Measurements from ENCODE around the gene CNTNAP2. TPM values are rescaled to one million over a fixed set of nuclear protein-coding genes. Genes with fewer than 3 reads are reported as not detected.
"Not testable (repeated sequence)": the region's sequence is repeated elsewhere in the genome, so short reads cannot be mapped to it uniquely, and the experiment has no call there.

The CNTNAP2 gene
- total and polyA plus RNA-seq, 2 of the 8 experiments (the other 6 are each of a cell fraction or from before 2014, with no cell fraction given), result 27.9 to 71.0 TPM

- no peak for TF ChIP-seq CREB1 (IDR thresholded peaks at IDR 0.05)
- no peak for TF ChIP-seq SIX5 (IDR thresholded peaks at IDR 0.05; ENCODE audit: low read depth, low read length)
Measured at GRCh38 chr7:148447221-148447849, 2330.7 kb downstream of the CNTNAP2 start (continued).

GRCh38 chr7:148451526-148451925 lies 2334.9 kb downstream of the CNTNAP2 start:
- H3K56ac ChIP-seq (replicated peaks; ENCODE audit: insufficient read length, low read depth, low read length); H3K9me3 ChIP-seq (ENCODE audit: insufficient read depth in 2 of 2, low read depth in 1 of 2, low read length in 1 of 2); H3K36me3 ChIP-seq (ENCODE audit: control insufficient read depth in 2 of 4, insufficient read depth in 4 of 4, low read length in 3 of 4); H2BK15ac ChIP-seq (ENCODE audit: low read length); H3K4me3 ChIP-seq (ENCODE audit: extremely low read depth in 1 of 4, insufficient read depth in 2 of 4, low read depth in 3 of 4, low read length in 4 of 4); FAIRE-seq; H3K4me1 ChIP-seq (replicated peaks in 1 of 4; ENCODE audit: control insufficient read depth in 3 of 4, insufficient read depth in 4 of 4, low read length in 3 of 4); H2BK5ac ChIP-seq (ENCODE audit: low read depth, low read length); H2BK120ac ChIP-seq (replicated peaks; ENCODE audit: low read depth, low read length); H2BK20ac ChIP-seq (ENCODE audit: low read length); H3K9ac ChIP-seq (replicated peaks in 1 of 4; ENCODE audit: extremely low read depth in 1 of 4, low read depth in 3 of 4, low read length in 3 of 4); H3K23ac ChIP-seq (ENCODE audit: insufficient read length); H3K14ac ChIP-seq (ENCODE audit: insufficient read length); H4K20me1 ChIP-seq (replicated peaks in 1 of 2; ENCODE audit: control insufficient read depth in 1 of 2, insufficient read depth in 2 of 2, low read length in 2 of 2); H3K79me2 ChIP-seq (ENCODE audit: control insufficient read depth in 1 of 2, insufficient read depth in 2 of 2, low read length in 2 of 2); H2AK5ac ChIP-seq (ENCODE audit: low read depth, low read length); H3K27me3 ChIP-seq (replicated peaks in 1 of 4; ENCODE audit: control insufficient read depth in 3 of 4, extremely low read depth in 1 of 4, insufficient read depth in 3 of 4, low read length in 3 of 4); H4K8ac ChIP-seq (ENCODE audit: extremely low read depth, insufficient read depth, low read length); H4K91ac ChIP-seq (replicated peaks; ENCODE audit: insufficient read length, low read length); DNase-seq (ENCODE audit: low read depth in 1 of 2, low spot score in 2 of 2); H3K4me2 ChIP-seq (ENCODE audit: insufficient read depth in 1 of 2, low read depth in 2 of 2, low read length in 2 of 2); H3K79me1 ChIP-seq (ENCODE audit: low read depth, low read length); H3K18ac ChIP-seq (ENCODE audit: extremely low read depth, low read length); H4K5ac ChIP-seq (ENCODE audit: insufficient read length, low read depth, low read length); H3K27ac ChIP-seq (ENCODE audit: low read depth, low read length); H3K23me2 ChIP-seq (ENCODE audit: low read depth, low read length); H2BK12ac ChIP-seq (ENCODE audit: low read depth, low read length); H3K4ac ChIP-seq (replicated peaks; ENCODE audit: insufficient read length, low read depth, low read length); POLR2A ChIA-PET (ENCODE audit: partially characterized antibody): not testable (repeated sequence)
- 93% methylated on average over 5 of the region's 8 CpGs; no CpG with 5 or more reads in 1 of the 2 experiments for WGBS, 2 experiments (ENCODE audit: extremely low coverage in 1 of 2, insufficient coverage in 1 of 2, insufficient read length in 1 of 2, insufficient replicate concordance in 2 of 2, low coverage in 1 of 2, low lambda C conversion rate in 2 of 2, missing lambda C conversion rate in 1 of 2)
- 0 out of 2 replicates have a peak overlapping the region, but pooled peaks have one; percentile 51 for H2AFZ ChIP-seq (ENCODE audit: low read length)
- CTCF ChIA-PET (ENCODE audit: partially characterized antibody), result interaction anchor here (1.2 kb wide), 1 partner anchor 14 kb away, joined by 3 read pairs; no protein-coding TSS in a partner anchor
